Measurements from ENCODE around the gene SNX33. TPM values are rescaled to one million over a fixed set of nuclear protein-coding genes. Genes with fewer than 3 reads are reported as not detected.

The SNX33 gene
- total and polyA plus RNA-seq, 2 experiments from 2014 or later: 6.2 to 21.2 TPM

DNA sequence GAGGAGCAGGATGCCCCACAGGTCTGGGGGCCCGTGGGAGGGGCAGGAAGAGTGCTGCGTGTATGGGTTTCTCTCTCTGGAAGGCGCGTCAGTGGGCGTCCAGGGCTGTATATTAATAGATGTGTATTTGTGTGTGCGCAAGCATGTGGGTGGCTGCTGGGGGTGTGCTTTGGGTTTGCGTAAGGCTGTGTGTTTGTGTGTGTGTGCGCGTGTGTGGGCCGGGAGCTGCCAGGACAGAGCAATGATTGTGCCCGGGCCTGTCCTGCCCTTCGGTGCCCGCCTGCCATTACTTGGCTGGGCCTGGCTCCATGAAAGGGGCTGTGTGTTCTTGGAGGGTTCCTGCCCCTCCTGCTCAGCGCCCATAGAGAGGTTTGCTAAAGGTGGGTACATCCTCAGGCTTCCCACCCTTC is 48.6 kb downstream of the SNX33 start (continued):
- TF ChIP-seq, protein P1, sequence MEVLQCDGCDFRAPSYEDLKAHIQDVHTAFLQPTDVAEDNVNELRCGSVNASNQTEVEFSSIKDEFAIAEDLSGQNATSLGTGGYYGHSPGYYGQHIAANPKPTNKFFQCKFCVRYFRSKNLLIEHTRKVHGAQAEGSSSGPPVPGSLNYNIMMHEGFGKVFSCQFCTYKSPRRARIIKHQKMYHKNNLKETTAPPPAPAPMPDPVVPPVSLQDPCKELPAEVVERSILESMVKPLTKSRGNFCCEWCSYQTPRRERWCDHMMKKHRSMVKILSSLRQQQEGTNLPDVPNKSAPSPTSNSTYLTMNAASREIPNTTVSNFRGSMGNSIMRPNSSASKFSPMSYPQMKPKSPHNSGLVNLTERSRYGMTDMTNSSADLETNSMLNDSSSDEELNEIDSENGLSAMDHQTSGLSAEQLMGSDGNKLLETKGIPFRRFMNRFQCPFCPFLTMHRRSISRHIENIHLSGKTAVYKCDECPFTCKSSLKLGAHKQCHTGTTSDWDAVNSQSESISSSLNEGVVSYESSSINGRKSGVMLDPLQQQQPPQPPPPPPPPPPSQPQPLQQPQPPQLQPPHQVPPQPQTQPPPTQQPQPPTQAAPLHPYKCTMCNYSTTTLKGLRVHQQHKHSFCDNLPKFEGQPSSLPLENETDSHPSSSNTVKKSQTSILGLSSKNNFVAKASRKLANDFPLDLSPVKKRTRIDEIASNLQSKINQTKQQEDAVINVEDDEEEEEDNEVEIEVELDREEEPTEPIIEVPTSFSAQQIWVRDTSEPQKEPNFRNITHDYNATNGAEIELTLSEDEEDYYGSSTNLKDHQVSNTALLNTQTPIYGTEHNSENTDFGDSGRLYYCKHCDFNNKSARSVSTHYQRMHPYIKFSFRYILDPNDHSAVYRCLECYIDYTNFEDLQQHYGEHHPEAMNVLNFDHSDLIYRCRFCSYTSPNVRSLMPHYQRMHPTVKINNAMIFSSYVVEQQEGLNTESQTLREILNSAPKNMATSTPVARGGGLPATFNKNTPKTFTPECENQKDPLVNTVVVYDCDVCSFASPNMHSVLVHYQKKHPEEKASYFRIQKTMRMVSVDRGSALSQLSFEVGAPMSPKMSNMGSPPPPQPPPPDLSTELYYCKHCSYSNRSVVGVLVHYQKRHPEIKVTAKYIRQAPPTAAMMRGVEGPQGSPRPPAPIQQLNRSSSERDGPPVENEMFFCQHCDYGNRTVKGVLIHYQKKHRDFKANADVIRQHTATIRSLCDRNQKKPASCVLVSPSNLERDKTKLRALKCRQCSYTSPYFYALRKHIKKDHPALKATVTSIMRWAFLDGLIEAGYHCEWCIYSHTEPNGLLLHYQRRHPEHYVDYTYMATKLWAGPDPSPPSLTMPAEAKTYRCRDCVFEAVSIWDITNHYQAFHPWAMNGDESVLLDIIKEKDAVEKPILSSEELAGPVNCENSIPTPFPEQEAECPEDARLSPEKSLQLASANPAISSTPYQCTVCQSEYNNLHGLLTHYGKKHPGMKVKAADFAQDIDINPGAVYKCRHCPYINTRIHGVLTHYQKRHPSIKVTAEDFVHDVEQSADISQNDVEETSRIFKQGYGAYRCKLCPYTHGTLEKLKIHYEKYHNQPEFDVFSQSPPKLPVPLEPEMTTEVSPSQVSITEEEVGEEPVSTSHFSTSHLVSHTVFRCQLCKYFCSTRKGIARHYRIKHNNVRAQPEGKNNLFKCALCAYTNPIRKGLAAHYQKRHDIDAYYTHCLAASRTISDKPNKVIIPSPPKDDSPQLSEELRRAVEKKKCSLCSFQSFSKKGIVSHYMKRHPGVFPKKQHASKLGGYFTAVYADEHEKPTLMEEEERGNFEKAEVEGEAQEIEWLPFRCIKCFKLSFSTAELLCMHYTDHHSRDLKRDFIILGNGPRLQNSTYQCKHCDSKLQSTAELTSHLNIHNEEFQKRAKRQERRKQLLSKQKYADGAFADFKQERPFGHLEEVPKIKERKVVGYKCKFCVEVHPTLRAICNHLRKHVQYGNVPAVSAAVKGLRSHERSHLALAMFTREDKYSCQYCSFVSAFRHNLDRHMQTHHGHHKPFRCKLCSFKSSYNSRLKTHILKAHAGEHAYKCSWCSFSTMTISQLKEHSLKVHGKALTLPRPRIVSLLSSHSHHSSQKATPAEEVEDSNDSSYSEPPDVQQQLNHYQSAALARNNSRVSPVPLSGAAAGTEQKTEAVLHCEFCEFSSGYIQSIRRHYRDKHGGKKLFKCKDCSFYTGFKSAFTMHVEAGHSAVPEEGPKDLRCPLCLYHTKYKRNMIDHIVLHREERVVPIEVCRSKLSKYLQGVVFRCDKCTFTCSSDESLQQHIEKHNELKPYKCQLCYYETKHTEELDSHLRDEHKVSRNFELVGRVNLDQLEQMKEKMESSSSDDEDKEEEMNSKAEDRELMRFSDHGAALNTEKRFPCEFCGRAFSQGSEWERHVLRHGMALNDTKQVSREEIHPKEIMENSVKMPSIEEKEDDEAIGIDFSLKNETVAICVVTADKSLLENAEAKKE (CRISPR knock-in tag; IDR thresholded peaks at IDR 0.05): no peak
- TF ChIP-seq NANOG (IDR thresholded peaks at IDR 0.05; ENCODE audit: borderline replicate concordance) (no peak), CREB1 (CRISPR knock-in tag; IDR thresholded peaks at IDR 0.05; ENCODE audit: low read depth) (no peak), ZNF114 (CRISPR knock-in tag; IDR thresholded peaks at IDR 0.05) (no peak), EZH2 (IDR thresholded peaks at IDR 0.05; ENCODE audit: low read depth, unreplicated experiment) (no peak)

DNA sequence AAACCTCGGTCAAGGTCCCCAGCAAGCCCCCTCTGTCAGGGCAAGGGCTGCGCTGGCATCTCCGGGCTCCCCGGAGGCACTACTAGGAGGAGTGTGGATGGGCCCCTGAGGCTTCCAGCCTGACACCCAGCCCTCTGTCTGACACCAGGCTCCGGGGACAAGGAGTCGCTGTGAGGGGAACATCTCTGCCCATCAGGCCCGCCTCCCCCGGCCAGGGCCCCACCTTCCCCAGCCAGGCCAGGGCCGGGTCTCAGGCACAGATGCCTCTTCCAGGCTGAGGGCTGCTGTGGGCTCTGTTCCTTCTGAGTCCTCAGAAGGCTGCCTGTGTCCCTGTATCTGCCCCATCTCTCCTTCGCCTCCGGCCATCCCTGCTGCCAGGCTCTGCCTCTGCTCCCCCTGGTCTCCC is 49.1 kb downstream of the SNX33 start:
- H3K27me3 Mint-ChIP-seq (ENCODE audit: insufficient read depth, low read depth, poor library complexity): peaks cover 22% of the 10 kb centered on the region
- H3K27me3 ChIP-seq (ENCODE audit: insufficient read depth): no peaks in the 10 kb centered on the region
- TF ChIP-seq, protein P2, sequence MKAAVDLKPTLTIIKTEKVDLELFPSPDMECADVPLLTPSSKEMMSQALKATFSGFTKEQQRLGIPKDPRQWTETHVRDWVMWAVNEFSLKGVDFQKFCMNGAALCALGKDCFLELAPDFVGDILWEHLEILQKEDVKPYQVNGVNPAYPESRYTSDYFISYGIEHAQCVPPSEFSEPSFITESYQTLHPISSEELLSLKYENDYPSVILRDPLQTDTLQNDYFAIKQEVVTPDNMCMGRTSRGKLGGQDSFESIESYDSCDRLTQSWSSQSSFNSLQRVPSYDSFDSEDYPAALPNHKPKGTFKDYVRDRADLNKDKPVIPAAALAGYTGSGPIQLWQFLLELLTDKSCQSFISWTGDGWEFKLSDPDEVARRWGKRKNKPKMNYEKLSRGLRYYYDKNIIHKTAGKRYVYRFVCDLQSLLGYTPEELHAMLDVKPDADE (IDR thresholded peaks at IDR 0.05): no peak
- H4K20me1 ChIP-seq (replicated peaks; ENCODE audit: insufficient read depth): no peaks in the 10 kb centered on the region
- no peak for ATAC-seq
- no peaks in the 10 kb centered on the region for H3K36me3 ChIP-seq (ENCODE audit: insufficient read depth)
- H3K27ac Mint-ChIP-seq: no peak overlapping the region
- no peaks in the 10 kb centered on the region for H3K9me2 ChIP-seq (ENCODE audit: insufficient read depth)
- peaks cover 28% of the 10 kb centered on the region for H3K4me1 Mint-ChIP-seq
- H2AFZ ChIP-seq: no peak overlapping the region
- no peaks in the 10 kb centered on the region for H3K36me3 Mint-ChIP-seq (ENCODE audit: low read depth)
- H3K4me3 Mint-ChIP-seq: no peak overlapping the region
- H3K4me2 ChIP-seq: no peak overlapping the region
- no peaks in the 10 kb centered on the region for H3K9me3 Mint-ChIP-seq
- no peak overlapping the region for H3K4me3 ChIP-seq
- 0 out of 2 replicates have a peak, but pooled peaks cover 10% of the 10 kb centered on the region for H3F3A ChIP-seq (replicated peaks; ENCODE audit: low read depth)
- H3K4me1 ChIP-seq (ENCODE audit: insufficient read depth): peaks cover 10% of the 10 kb centered on the region
- H3K27ac ChIP-seq (ENCODE audit: low read depth): no peak overlapping the region
- no peak for DNase-seq (ENCODE audit: low spot score)
- H3K79me2 ChIP-seq (replicated peaks; ENCODE audit: insufficient read depth): no peaks in the 10 kb centered on the region
